ENCODE measurements around the gene PGK2.
"Not testable (repeated sequence)": the region's sequence is repeated elsewhere in the genome, so short reads cannot be mapped to it uniquely, and the experiment has no call there.

The PGK2 gene

DNA sequence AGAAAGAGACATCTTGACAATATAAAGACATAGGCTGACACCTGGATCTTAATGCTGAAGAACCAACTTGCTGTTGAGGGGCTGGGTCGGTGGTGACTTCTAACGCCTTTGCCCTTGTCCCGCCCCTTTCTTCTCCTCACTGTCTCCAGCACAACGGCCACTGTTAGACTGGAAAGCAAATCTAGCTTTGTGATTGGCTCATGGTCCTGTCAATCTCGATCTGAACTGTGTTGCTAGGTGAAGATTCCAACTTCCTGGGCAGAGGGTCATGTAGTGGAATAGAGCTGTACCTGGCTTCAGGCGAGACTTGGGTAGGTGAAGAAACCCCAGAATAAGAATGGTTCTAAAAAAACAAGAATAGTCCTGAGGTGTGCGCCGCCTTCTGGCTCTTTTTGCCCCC, at the start of gene PGK2:
Gene PGK2, minus strand, starts transcription at position 110 of the 400 bp plus-strand sequence. Its CDS starts 98 bp downstream, at position 12.
- no peak for DNase-seq (ENCODE audit: low spot score)

DNA sequence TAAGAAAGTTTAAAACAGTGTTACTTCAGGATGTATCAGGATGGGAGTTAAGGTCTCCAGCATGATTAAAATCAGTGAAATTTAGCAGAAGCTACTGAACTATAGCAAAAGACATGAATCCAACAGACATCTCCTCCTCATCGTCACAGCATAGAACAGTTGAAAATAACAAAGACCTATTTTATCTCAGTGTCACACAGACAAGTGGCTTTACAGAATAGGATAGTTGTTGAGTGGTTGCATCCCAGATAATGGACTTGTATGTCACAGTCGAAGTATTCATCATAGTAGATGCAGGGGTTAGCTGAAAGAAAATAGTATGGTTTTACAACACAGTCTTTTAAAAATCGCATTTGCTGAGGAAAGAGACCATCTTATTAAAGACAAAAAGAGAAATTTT, 48.1 kb upstream of the PGK2 start:
- no peak for DNase-seq (ENCODE audit: low spot score)

DNA sequence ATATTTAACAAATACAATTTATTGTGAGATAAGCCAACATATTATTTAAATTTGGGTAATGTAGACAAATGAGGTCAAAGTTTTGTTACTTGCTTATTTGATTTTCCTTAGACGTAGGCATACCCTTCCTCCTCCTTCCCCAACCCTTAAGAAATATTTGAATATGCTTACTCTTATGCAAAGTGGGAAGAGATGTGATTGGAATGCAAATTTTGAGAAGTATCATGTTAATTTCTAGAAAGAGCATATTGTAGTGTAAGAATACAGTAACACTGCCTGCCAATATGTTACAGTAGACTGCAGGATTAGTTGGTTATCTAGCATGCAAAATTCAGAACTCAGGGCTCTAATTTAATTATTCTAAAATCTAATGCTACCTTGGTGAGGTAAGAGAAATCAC, 46.3 kb upstream of the PGK2 start:
- no peak for DNase-seq (ENCODE audit: low spot score)

DNA sequence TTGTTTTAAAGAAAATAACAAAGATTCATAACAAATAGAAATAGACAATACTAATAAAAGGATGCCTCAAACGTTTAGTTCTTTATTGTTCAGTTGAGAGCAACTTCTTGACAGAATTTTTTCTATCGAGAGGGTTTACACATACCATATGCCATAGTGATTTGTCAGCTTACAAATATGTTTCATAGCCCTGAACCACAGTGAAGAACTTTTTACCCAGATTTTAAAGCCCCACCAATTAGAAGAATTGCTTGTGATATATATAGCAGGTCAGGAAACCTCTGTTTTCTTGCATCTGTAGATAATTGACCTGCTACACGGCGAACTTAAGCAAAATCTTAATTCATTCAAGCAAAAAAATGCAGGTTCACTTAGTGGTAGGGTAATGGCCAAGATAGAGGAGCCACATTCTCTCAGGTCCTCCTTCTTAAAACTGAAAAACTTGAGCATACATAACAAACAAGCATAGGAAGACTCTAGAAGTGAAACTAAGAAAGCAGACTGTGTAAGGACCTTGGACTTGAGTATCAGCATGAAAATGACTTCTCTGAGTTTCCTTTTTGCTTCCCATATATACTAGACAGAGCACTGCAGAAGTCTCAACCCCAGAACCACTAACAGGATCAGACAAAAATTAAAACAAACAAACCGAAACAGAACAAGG, 39.8 kb upstream of the PGK2 start:
- peak; percentile 3 for DNase-seq (ENCODE audit: low spot score)

DNA sequence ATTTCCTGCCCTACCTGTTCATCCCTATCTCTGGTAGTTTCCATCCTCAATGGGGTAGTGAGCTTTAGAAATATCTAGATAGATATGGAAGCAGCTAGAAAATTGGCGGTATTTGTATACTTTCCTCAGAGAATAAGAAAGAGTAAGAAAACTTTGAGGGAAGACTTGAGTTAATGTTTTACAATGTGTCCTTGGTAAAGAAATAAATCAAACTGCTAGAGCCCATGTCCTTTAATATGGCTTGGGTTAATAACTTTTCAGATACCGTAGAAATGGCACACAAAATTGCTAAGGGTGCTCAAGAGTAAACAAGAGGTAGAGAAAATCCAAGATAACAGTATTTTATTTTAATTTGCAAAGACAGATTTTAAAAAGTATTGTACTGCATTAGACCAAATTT, 28.1 kb upstream of the PGK2 start:
- no peak for DNase-seq (ENCODE audit: low spot score)

DNA sequence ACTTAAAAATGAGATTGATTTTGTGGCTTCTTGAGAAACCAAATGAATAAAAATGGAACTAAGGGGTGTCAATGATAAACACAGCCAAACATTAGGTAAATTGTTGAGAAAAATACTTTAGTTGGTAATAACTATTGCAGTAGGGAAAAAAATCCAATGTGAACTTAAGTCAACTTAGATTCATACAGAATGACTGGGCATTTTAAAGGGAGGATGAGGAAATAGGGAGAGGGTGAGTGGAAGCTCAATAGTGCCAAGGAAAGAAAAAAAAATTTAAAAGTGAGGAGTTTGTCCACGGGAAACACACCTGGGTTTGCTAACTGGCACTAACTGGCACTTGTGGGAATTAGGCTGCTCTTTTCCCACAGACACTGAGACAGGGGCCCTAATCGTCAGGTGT, 26.2 kb upstream of the PGK2 start:
- no peak for DNase-seq (ENCODE audit: low spot score)

DNA sequence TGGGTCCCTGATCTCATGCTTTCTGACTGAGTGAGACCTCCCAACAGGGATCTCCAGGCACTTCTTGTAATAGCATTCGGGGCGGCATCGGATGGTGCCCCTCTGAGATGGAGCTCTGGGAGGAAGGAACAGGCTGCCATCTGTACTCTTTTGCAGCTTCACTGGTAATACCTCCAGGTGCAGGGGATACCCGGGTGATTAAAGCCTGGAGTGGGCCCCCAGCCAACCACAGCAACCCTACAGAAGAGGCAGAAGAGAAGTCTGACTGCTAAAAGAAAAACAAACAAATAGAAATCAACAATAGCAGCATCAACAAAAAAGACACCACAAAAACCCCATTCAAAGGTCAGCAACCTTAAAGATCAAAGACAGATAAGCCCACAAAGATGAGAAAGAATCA, 19.1 kb upstream of the PGK2 start:
- no peak for DNase-seq (ENCODE audit: low spot score)

DNA sequence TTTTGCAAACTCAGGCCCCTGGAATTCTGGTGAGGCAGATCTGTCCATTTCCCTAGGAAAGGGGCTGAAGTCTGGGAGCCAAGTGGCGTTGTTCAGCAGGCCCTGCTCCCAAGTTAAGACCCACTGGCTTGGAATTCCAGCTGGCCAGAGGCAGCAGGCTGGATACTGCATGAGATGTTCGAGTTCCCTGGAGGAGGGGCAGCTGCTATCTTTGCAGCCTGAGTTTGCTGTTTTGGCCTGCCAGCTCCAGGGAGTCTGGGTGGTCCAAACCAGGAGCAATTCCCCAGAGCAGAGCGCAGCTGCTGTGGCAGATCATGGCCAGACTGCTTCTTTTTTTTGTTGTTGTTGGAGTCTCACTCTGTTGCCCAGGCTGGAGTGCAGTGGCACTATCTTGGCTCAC, 18.2 kb upstream of the PGK2 start:
- DNase-seq (ENCODE audit: low spot score) = no peak

DNA sequence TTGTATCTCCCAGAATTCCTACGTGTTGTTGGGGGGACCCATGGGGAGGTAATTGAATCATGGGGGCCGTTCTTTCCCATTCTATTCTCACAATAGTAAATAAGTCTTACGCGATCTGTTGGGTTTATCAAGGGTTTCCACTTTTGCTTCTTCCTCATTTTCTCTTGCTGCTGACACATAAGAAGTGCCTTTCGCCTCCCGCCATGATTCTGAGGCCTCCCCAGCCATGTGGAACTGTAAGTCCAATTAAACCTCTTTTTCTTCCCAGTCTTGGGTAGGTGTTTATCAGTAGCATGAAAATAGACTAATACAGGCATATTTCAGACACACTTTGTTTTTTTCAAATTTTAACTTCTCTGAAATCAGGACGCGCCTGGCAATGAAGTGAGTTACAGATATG, 14.4 kb upstream of the PGK2 start:
- no peak for DNase-seq (ENCODE audit: low spot score)

DNA sequence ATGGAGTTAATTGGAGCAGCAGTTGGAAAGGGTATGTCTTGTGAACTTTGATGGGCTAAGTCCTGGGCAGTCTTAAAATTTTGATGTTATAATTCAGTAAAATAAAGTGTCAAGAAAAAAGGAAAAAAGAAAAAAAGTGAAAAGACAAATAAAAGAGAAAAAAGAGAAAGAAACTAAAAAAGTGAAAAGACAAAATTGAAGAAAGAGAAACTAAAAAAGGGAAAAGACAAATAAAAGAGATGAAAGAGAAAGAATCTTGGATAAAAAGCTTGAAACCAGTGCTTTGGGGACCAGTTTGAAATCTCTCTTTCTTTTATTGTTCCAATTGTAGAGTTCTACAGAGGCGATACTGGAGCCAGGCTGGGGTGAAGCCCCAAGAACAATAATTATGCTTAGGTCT, 12.0 kb upstream of the PGK2 start:
- DNase-seq (ENCODE audit: low spot score) = no peak

DNA sequence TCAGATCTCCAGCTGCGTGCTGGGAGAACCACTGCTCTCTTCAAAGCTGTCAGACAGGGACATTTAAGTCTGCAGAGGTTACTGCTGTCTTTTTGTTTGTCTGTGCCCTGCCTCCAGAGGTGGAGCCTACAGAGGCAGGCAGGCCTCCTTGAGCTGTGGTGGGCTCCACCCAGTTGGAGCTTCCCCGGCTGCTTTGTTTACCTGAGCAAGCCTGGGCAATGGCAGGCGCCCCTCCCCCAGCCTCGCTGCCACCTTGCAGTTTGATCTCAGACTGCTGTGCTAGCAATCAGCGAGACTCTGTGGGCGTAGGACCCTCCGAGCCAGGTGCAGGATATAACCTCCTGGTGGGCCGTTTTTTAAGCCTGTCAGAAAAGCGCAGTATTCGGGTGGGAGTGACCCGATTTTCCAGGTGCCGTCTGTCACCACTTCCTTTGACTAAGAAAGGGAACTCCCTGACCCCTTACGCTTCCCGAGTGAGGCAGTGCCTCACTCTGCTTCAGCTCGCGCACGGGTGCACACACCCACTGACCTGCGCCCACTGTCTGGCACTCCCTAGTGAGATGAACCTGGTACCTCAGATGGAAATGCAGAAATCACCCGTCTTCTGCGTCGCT, 9.9 kb upstream of the PGK2 start:
- not testable (repeated sequence) for DNase-seq (ENCODE audit: low spot score)

DNA sequence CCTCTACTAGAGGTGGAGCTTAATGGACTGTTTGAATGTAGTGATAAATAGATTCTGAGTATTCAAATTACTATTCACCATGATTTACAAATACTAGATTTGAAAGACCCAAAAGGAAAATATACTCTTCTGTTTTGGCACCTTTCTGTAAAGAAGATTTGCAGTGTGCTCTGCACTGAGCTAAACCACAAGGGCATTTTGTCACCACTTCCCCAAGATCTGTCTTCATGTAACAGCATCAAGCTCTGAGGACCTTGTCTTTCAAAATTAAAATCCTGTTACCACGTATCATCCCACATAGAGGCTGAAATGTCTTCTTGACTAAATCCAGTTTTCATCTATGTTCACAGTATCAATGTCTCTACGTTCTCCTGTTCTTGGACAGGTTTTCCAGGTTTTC, 3.3 kb upstream of the PGK2 start:
- DNase-seq (ENCODE audit: low spot score) = no peak

DNA sequence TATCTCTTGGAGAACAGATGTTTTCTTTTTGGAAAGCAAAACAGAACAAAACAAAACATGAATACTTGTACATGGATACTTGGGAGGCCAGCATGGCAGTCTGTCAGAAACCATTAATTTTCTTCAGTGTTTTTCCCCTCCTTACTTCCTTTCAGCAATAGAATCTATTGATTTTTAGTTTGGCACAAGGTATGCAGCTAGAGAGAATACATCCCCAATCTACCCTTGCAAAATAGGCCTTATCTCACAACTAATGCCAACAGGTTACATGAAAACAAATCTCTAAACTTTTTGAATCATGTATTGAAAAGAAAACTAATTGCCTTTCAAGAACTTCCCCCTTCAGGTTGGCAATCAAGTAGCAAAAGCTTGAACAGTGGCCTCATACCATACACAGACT, 2.8 kb downstream of the PGK2 start:
- DNase-seq (ENCODE audit: low spot score) = no peak

DNA sequence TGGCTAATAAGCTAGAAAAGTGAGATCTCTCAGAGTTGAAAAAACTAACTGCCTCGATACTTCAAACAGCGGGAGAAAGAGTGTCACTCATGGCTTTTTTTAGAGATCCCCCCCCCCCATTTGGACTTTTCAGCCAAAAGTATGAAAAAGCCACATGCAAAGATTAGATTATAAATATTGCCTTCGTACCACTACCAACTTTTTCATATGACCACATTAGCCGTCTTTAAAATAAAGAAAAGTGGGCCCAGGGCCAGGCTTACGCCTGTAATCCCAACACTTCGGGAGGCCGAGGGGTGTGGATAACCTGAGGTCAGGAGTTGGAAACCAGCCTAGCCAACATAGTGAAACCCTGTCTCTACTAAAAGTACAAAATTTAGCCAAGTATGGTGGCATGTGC, 4.4 kb downstream of the PGK2 start:
- no peak for DNase-seq (ENCODE audit: low spot score)

DNA sequence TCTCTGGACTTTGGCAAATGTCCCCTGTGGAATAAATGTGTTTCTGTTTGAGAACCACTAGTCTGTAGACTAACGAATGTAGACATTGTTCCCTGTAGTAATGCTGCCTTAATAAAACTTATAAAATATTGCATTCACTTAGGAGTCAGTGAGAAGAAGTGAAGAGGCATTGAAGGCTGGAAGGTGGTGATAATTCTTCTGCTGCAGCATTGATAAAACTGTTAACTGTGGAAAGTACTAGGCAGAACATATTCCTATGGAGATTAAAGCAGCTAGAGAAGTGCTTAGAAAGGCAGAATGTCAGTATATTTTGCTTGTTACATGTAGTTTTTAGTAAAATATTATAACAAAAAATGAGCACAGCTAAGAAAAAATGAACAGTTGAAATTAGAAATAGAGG, 4.8 kb downstream of the PGK2 start:
- no peak for DNase-seq (ENCODE audit: low spot score)

DNA sequence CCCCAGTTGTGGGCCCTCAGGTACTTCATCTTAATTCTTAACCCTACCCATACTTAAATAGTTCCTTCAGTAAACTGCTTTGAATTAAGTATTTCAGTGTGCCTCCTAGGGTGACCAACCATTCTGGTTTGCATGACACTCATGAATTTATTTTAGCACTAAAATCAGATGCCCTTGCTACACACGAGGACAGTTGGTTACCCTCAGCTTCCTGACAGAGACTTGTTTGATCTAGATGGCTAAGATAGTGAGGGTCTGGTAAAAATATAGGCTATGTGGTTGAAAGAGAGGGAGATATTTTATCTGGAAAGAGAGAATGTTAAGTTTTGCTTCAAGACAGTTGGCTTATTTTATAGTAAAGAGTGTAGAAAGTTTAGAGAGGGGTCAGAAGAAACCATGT, 10.6 kb downstream of the PGK2 start:
- no peak for DNase-seq (ENCODE audit: low spot score)

DNA sequence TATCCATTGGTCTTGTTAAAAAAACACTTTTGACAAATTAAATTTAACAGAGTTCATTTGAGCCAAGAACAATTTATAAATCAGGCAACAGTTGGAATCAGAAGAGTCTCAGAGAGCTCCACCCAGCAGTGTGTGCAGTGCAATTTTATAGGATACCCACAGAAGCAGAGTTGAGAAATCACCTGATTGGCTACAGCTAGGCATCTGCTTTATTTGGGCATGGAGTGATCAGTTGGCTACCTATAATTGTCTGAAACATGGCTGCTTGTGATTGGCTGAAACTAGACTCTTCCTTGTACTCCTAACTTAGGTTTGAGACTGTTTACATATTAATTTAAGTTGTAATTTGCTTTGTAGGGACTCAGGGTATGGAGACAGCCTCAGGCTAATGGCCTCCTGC, 12.0 kb downstream of the PGK2 start:
- no peak for DNase-seq (ENCODE audit: low spot score)

DNA sequence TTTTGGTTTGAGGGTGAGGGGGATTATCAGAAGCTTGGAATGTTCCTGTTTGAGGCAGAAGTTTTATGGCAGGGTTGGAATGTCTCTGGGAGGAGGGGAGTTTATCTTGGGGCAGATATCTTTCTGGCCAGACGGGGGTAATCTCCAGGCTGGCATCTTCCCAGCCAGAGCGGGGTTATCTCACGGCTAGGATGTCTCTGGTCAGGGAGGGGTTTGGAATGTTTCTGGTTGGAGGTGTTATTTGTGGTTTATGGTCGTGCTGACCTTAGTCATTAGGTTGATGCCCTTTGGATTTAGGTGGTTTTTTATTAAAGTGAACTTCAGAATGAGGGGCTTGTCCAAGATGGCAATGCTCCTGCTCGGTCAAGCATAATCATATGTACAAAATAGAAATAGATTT, 14.8 kb downstream of the PGK2 start:
- no peak for DNase-seq (ENCODE audit: low spot score)

DNA sequence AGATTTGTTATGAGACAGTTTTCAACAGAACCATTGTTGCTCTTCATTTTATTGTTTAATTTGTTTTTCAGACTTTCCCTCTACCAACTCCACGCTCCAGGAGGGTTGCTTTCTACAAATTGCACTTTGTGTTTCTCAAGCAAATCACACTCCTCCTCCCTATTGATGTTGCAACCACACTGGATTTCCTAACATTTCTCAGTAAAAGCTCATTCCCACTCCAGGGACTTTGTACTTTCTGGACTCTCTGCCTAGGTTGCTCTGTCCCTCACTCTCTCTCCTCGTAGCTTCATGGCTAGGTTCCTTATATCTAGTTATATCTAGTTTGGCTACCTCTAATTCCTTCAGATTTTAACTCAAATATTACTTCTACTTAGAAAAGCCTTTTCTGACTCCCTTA, 20.3 kb downstream of the PGK2 start:
- DNase-seq (ENCODE audit: low spot score) = no peak

DNA sequence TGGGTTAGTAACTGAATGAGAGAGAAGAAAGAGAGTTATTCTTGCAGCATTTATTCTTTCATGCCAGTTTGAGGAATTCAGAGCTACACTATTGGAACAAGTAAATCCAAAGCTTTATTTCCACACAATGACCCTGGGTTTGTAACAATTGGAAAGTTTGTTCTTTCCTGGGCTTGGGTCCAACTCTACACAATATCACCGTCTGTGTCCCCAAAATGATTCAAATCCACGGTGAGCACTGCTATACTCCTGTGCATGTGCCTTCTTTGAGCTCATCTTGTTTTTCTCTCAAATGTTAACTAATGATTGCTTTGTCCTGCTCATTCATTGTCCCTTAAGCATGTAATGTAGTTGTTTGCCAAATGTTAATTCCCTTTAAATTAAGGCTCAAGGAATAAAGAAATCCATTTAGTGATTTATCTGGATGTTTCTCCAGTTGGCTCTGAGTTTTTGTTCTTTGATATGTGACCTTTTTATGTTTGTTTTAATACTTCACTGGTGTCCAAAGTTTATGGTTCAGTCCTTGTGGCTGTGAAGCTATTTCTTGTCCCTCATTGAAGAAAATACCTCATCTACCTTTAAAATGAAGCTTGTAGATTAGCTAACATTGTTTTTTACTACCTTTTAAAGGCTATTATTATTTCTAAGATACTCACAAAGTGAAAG, 22.4 kb downstream of the PGK2 start:
- no peak for DNase-seq (ENCODE audit: low spot score)

DNA sequence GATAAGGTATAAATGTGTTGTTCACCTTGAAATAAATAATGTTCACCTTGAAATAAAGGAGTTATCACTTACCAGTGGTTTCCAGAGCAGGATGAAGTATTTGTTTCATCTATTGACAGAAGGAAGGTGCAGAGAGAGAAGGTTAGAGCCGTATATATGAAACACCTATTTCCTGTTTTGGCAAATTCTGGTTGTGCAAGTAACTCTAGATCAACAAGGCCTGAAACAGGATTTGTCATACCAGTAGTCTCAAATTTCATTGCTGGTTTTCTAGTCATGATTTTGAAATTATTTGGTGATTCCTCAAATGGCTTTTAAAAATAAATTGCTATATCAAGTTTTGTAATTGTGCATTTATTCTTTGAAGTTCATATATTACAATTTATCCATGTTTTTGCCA, 42.8 kb downstream of the PGK2 start, which contains the start of gene CRISP3:
Gene CRISP3, minus strand, starts transcription at position 130 of the 400 bp plus-strand sequence. Its CDS starts 21 bp downstream, at position 109.
- DNase-seq (ENCODE audit: low spot score) = no peak

DNA sequence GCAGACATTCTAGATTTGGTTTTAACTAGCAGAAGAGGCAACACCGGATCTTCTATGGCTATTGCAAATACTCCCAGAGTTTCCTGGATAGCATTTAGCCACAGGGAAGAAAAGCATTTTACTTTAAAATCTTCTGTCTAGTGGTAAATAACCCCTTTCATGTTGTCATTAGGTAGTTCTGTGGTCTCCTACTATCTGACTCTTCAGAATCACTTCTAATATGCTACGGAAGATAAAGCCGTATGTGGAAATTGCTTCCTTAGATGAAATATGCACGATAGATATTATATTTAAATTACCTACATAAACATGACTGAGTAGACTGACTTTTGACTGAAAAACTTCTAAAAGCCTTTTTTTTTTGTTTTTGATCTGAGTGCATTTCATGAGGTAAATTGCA, 43.7 kb downstream of the PGK2 start:
- no peak for DNase-seq (ENCODE audit: low spot score)

DNA sequence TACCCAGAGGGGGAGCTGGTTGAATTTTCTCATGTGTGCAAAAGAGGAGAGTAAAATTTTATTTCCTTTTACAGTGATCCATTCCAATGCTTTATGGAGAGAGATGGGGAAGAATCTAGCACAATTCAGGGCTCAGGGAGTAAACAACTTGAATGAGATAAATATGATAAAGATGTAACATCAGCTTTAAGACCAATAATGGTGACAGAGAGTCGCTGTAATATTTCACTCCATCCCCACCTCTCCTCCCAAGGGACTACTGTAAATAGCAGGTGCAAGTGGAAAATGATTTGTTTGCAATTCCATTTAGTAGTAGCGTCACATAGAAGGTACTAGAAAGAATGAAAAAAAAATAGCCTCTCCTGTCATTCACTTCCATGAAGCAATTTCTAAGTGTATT, 47.7 kb downstream of the PGK2 start:
- DNase-seq (ENCODE audit: low spot score) = no peak
